UCSD-AML1 (cell line): ENCODE data around the gene RBMS3.
A peak's percentile ranks its signal among the peaks of the same experiment; 100 is the strongest.
"Not testable (repeated sequence)": the region's sequence is repeated elsewhere in the genome, so short reads cannot be mapped to it uniquely, and the experiment has no call there.

ENCODE experiments used
- DNase-seq: peaks from one replicate; lab custom pipeline; 2025; ENCODE audit not compliant: unreplicated experiment; lab: John Stamatoyannopoulos, UW

The RBMS3 gene

GRCh38 chr3:29280404-29281093 is at the start of gene RBMS3:
RBMS3 (plus strand) TSS chr3:29281071.
- peak; percentile 61 for DNase-seq

- not testable (repeated sequence) for DNase-seq
These were observed 47.7 kb upstream of the RBMS3 start for GRCh38 chr3:29233126-29233525.

GRCh38 chr3:29236146-29236840 is 44.6 kb upstream of the RBMS3 start:
- DNase-seq, result no peak

- no peak for DNase-seq
These were observed 41.5 kb upstream of the RBMS3 start for GRCh38 chr3:29239376-29239775.

- DNase-seq, result no peak
These were observed 40.6 kb upstream of the RBMS3 start for GRCh38 chr3:29240248-29240647.

GRCh38 chr3:29240887-29241286 is 40.0 kb upstream of the RBMS3 start:
- DNase-seq, result no peak

GRCh38 chr3:29241855-29242254 is 39.0 kb upstream of the RBMS3 start:
- DNase-seq, result no peak

- DNase-seq, result no peak
These were observed 38.6 kb upstream of the RBMS3 start for GRCh38 chr3:29242296-29242695.

- DNase-seq, result no peak
These were observed 35.4 kb upstream of the RBMS3 start for GRCh38 chr3:29245441-29245840.

- DNase-seq, result no peak
These were observed 33.7 kb upstream of the RBMS3 start for GRCh38 chr3:29247088-29247745.

- no peak for DNase-seq
These were observed 31.0 kb upstream of the RBMS3 start for GRCh38 chr3:29249829-29250345.

GRCh38 chr3:29255854-29256696 is 24.8 kb upstream of the RBMS3 start:
- DNase-seq, result no peak

GRCh38 chr3:29258161-29258560 is 22.7 kb upstream of the RBMS3 start:
- no peak for DNase-seq

GRCh38 chr3:29261119-29261518 is 19.8 kb upstream of the RBMS3 start:
- DNase-seq, result no peak

GRCh38 chr3:29263476-29263875 is 17.4 kb upstream of the RBMS3 start:
- no peak for DNase-seq

GRCh38 chr3:29265509-29266072 is 15.3 kb upstream of the RBMS3 start:
- DNase-seq, result no peak

- no peak for DNase-seq
These were observed 13.6 kb upstream of the RBMS3 start for GRCh38 chr3:29267226-29267625.

- DNase-seq, result no peak
These were observed 12.2 kb upstream of the RBMS3 start for GRCh38 chr3:29268651-29269050.

GRCh38 chr3:29270752-29271151 is 10.1 kb upstream of the RBMS3 start:
- no peak for DNase-seq

- DNase-seq, result no peak
These were observed 9.4 kb upstream of the RBMS3 start for GRCh38 chr3:29271475-29271874.

GRCh38 chr3:29274667-29275066 is 6.2 kb upstream of the RBMS3 start:
- DNase-seq, result no peak
